ENCODE data around the gene SORCS3.
A peak's percentile ranks its signal among the peaks of the same experiment; 100 is the strongest.

Gene SORCS3

GRCh38 chr10:104678658-104679057 lies 37.6 kb downstream of the SORCS3 start:
- no peak for DNase-seq (ENCODE audit: low read depth)
- H3K4me3 ChIP-seq (ENCODE audit: low read length), result no peak overlapping the region
- TF ChIP-seq CTCF (conservative IDR thresholded peaks at IDR 0.05; ENCODE audit: low read depth, low read length), result no peak

GRCh38 chr10:104680467-104681401 lies 39.6 kb downstream of the SORCS3 start:
- no peak for TF ChIP-seq CTCF (conservative IDR thresholded peaks at IDR 0.05; ENCODE audit: low read depth, low read length)
- H3K4me3 ChIP-seq (ENCODE audit: low read length), result peak overlapping the region; percentile 44
- no peak for DNase-seq (ENCODE audit: low read depth)

GRCh38 chr10:104681485-104681884 lies 40.4 kb downstream of the SORCS3 start:
- peak overlapping the region; percentile 44 for H3K4me3 ChIP-seq (ENCODE audit: low read length)
- no peak for DNase-seq (ENCODE audit: low read depth)
- no peak for TF ChIP-seq CTCF (conservative IDR thresholded peaks at IDR 0.05; ENCODE audit: low read depth, low read length)

GRCh38 chr10:104683567-104683966 lies 42.5 kb downstream of the SORCS3 start:
- no peak for TF ChIP-seq CTCF (conservative IDR thresholded peaks at IDR 0.05; ENCODE audit: low read depth, low read length)
- no peak for DNase-seq (ENCODE audit: low read depth)
- no peak overlapping the region for H3K4me3 ChIP-seq (ENCODE audit: low read length)

GRCh38 chr10:104686829-104687228 lies 45.7 kb downstream of the SORCS3 start:
- DNase-seq (ENCODE audit: low read depth), result no peak
- TF ChIP-seq CTCF (conservative IDR thresholded peaks at IDR 0.05; ENCODE audit: low read depth, low read length), result no peak
- H3K4me3 ChIP-seq (ENCODE audit: low read length), result no peak overlapping the region

- DNase-seq (ENCODE audit: low read depth), result no peak
- H3K4me3 ChIP-seq (ENCODE audit: low read length), result no peak overlapping the region
- no peak for TF ChIP-seq CTCF (conservative IDR thresholded peaks at IDR 0.05; ENCODE audit: low read depth, low read length)
Observed at GRCh38 chr10:104688251-104689042, 47.4 kb downstream of the SORCS3 start.

All from retinal pigment epithelial cell (primary cell).